DLD1 (cell line): ENCODE measurements around the gene CYP1B1.
"Not testable (repeated sequence)": the region's sequence is repeated elsewhere in the genome, so short reads cannot be mapped to it uniquely, and the experiment has no call there.

Experiments used
- in situ Hi-C: cut with HindIII; loops from 2 replicates; pipeline ENCODE4 v1.10.0; 2017; ENCODE audit warnings: low sequenced_read_pairs

The CYP1B1 gene

DNA sequence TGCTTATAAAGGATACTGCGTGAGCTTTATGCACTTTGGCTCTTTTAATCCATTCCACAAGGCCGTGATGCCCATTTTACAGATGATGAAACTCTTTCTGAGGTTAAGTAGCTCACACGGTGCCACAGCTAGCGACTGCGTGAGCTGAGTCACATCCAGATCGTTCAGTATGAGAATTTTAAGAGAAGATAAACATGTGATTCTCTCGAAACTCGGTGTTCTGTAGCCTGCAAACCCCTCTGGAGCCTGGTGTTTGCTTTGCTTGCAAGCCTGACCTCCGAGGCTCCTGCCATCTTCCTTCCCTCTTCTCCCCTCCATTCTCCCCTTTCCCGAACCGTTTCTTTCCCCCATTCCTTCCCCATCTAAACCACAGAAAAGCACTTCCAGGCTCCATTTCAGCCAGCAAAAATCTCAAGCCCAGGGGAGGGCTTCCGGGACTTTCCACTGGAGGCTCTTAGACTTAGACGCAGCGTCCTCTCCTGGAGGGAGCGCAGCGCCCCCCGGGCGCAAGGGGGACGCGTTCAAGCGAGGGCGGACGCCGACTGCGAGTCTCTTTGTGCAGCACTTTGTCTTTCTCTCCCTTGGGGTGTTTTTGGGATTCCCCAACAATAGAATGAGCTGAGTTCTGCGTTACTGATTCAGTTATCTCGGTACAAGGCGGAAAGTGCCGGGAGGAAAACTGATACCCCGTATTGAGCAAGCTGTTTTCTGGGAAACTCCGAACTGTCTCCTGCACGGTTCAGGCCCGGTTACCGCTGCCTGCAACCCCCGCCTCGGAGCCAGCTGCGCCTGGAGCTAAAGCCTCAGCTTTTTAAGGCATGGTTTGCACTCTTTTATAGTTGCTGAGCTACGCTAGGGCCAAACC is 38.0 kb downstream of the CYP1B1 start:
- in situ Hi-C loops: no loop called here

DNA sequence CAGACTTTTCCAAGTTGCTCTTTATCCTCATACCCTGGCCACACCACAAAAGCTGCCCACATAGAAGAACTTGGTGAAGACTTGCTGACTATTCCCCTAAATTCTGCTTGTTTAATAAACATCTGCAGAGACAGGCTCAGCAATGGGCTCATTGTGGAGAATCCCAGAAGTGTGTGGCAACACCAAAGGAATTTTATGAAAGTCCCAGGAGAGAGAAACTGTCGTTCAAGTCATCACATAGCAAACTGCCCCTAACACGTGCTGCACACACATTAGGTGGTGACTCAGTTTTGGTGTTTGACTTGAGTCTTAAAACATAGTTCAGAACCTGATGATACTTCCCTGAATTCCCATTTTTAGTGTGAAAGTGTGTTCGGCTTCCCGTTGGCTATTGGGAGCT is 38.6 kb downstream of the CYP1B1 start:
- in situ Hi-C loops: no loop called here

- in situ Hi-C loops: no loop called here
Observed at GRCh38 chr2:38035968-38036367, 40.0 kb downstream of the CYP1B1 start.

DNA sequence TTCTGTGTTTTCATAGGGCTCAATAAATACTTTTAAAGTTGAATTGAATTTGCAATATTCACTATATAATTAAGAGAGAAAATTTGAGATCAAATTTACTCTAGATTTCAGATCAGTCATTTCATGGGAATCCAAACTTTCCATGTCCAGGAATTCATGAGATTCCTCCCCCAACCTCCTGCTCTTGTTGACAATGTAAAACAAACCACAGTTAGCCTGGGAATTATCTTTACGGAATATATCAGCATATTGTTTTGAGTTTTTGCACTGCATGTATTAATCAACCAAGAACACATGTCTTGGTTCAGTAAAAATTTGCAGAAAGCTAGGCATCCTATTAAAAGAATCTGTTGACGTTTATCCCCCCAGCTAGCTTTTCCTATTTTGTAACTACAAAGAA is 42.3 kb downstream of the CYP1B1 start:
- in situ Hi-C loops: no loop called here

DNA sequence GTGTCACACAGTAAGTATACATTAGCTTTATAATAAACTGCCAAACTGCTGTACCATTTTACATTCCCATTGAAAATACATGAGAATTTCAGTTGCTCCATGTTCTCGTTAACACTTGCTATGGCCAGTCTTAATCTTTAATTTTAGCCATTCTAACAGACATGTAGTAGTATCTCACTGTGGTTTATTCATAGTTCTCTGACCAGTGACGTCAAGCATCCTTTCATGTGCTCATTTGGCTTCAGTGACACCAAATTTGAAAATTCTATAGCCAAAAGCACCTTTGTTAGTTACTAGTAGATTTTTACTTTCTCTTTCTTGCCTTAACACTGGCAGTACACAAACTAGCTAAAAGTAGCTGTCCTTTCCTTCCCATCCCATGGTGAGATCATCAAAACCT is 43.0 kb downstream of the CYP1B1 start:
- in situ Hi-C loops: no loop called here

GRCh38 chr2:38030635-38031355 is 45.2 kb downstream of the CYP1B1 start:
- in situ Hi-C loops: no loop called here

- in situ Hi-C loops: no loop called here
Observed at GRCh38 chr2:38029512-38029911, 46.4 kb downstream of the CYP1B1 start.

- in situ Hi-C loops: no loop called here
Observed at GRCh38 chr2:38028829-38029228, 47.1 kb downstream of the CYP1B1 start.

DNA sequence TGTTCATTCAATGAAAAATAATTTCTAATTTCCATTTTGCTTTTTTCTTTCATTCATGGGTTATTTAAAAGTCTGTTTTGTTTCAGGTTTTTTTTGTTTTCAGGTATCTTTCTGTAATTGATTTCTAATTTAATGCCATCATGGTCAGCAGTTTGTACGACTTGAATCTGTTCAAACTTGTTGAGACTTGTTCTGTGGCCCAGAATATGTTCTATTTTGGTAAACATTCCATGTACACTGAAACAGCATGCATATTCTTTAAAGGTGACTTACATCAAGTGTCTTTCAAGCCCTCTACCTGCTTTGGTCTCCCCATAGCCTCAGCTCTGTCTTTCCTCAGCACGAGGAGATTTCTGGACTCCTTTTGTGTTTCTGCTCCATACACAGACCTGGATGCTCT is 49.1 kb downstream of the CYP1B1 start:
- in situ Hi-C loops: no loop called here

DNA sequence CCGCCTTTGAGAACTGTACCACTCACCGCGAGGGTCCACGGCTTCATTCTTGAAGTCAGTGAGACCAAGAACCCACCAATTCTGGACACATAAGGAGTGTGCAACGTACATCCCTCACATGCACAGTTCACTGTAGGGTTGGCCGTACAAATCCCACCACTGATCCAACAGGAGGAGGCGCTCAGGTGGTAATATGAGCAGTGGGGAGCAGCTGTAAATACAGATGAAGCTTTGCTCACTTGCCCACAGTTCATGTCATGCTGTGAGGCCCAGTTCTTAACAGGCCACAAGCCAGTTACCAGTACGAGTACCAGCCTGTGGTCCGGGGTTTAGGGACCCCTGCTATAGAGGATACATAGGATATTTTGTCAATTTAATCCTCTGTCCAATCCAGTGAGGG is 54.4 kb downstream of the CYP1B1 start:
- in situ Hi-C loops: no loop called here

GRCh38 chr2:38020359-38021069 is 55.4 kb downstream of the CYP1B1 start:
- in situ Hi-C loops: not testable (repeated sequence)

DNA sequence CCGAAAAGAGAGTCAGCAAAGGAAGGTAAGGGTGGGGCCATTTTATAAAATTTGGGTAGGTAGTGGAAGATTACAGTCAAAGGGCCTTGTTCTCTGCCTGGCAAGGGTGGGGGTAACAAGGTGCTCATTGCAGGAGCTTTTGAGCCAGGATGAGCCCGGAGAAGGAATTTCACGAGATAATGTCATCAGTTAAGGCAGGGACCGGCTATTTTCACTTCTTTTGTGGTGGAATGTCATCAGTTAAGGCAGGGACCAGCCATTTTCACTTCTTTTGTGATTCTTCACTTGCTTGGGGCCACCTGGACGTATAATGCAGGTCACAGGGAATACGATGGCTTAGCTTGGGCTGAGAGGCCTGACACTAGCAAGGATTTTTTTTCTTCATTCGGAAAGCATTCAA is 58.1 kb downstream of the CYP1B1 start:
- in situ Hi-C loops: no loop called here
